ENCODE data around the gene ACER3.
"Not testable (repeated sequence)": the region's sequence is repeated elsewhere in the genome, so short reads cannot be mapped to it uniquely, and the experiment has no call there.

The ACER3 gene

DNA sequence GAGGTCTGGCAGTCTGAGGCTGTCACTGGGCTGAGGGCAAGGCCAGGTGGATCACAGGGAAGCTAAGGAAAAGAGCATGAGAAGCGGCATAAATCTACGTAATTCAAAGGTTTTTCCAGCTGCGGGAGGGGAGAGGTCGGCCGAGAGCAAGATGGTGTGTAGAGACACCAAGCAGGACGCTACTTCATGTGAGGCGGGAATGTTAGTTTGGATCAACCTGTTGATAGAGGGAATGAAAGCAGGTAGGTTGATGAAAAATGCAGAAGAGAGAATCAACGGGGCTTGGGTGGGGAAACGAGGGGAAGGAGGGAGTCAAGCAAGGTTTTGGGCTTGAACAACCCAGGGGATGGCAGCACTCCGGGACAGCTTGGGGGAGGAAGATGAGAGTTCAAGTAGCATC, 176.3 kb downstream of the ACER3 start:
- Mint-ChIP-seq H3K27me3 (peaks cover 26% of the 10 kb centered on the region), H3K36me3 (no peaks in the 10 kb centered on the region), H3K4me1 (ENCODE audit: low read depth) (peaks cover 9% of the 10 kb centered on the region), H3K4me3 (no peak overlapping the region), H3K27ac (no peak overlapping the region), H3K9me3 (ENCODE audit: low read depth) (no peaks in the 10 kb centered on the region)

- Mint-ChIP-seq H3K4me3 (no peak overlapping the region), H3K4me1 (ENCODE audit: low read depth) (peaks cover 9% of the 10 kb centered on the region), H3K36me3 (no peaks in the 10 kb centered on the region), H3K9me3 (ENCODE audit: low read depth) (no peaks in the 10 kb centered on the region), H3K27me3 (peaks cover 32% of the 10 kb centered on the region), H3K27ac (no peak overlapping the region)
Measured at GRCh38 chr11:77038029-77038824, 177.5 kb downstream of the ACER3 start.

DNA sequence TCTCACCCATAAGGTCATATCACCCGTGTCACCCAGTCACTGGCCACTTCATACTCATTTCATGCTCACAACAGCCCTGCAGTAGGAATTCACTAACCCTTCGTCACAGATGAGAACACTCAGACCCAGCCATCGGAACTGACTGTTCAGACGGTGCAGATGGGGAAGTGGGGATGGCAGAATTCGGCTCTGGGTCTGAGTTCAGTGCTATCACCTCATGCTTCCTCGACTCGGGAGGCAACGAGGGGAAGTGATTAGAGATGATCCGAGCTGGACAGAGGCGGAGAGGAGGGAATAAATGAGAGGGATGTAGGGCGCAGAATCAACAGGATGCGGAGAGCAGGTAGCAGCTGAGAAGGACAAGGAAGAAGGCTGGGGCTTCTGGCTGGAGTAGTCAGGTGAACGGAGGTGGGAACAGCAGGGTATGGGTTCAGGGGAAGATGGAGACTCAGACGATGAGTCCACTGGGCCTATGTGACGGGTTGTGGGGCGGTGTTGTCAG, 178.2 kb downstream of the ACER3 start:
- Mint-ChIP-seq H3K36me3 (no peaks in the 10 kb centered on the region), H3K4me3 (peak overlapping the region; percentile 59), H3K4me1 (ENCODE audit: low read depth) (peaks cover 9% of the 10 kb centered on the region), H3K9me3 (ENCODE audit: low read depth) (no peaks in the 10 kb centered on the region), H3K27me3 (peaks cover 32% of the 10 kb centered on the region), H3K27ac (no peak overlapping the region)

- Mint-ChIP-seq H3K4me1 (ENCODE audit: low read depth) (peaks cover 9% of the 10 kb centered on the region), H3K27me3 (peaks cover 35% of the 10 kb centered on the region), H3K36me3 (no peaks in the 10 kb centered on the region), H3K4me3 (peak overlapping the region; percentile 42), H3K27ac (no peak overlapping the region), H3K9me3 (ENCODE audit: low read depth) (no peaks in the 10 kb centered on the region)
Measured at GRCh38 chr11:77039491-77040400, 179.0 kb downstream of the ACER3 start.

DNA sequence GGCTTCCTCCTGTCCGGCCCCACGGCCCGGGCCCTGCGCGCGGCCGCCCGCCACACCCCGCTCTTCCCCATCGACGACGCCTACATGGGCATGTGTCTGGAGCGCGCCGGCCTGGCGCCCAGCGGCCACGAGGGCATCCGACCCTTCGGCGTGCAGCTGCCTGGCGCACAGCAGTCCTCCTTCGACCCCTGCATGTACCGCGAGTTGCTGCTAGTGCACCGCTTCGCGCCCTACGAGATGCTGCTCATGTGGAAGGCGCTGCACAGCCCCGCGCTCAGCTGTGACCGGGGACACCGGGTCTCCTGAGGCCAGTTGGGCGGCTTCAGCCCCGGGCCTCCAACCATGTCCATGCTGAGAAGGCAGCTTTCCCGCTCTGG, 179.7 kb downstream of the ACER3 start:
- Mint-ChIP-seq H3K36me3 (no peaks in the 10 kb centered on the region), H3K4me3 (peak overlapping the region; percentile 64), H3K27ac (no peak overlapping the region), H3K4me1 (ENCODE audit: low read depth) (peaks cover 9% of the 10 kb centered on the region), H3K9me3 (ENCODE audit: low read depth) (no peaks in the 10 kb centered on the region), H3K27me3 (peaks cover 37% of the 10 kb centered on the region)

- Mint-ChIP-seq H3K36me3 (no peaks in the 10 kb centered on the region), H3K4me1 (ENCODE audit: low read depth) (peaks cover 9% of the 10 kb centered on the region), H3K9me3 (ENCODE audit: low read depth) (no peaks in the 10 kb centered on the region), H3K27ac (no peak overlapping the region), H3K4me3 (peak overlapping the region; percentile 64), H3K27me3 (peaks cover 37% of the 10 kb centered on the region)
Measured at GRCh38 chr11:77040889-77041288, 180.2 kb downstream of the ACER3 start.

DNA sequence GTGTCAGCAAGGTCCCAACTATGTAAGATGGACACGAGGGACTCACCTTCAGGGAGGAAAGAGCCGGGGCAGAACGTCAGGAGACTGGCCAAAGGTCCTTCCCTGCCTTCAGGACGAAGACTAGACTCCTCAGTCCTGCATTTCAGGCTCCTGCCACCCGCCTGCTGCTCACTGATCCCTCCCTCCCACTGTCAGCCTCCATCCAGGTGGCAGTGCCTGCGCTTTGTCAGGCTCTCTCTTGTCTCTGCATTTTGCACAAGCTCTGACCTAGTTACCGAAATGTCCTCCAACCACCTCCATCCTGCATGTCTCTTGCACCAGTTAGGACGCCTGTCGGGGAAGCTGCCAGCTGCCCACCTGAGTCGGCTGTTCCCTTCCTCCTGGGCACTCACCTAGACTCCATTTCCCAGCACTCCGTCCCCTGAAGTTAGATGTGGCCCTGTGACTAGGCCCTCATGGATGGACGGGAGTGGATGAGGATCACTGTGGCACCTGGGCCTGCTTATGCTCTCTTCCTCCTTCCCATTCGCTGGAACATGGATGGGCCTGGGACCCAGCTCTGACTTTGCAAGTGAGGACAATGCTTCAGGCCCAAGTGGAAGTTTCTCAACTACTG, 181.5 kb downstream of the ACER3 start:
- Mint-ChIP-seq H3K36me3 (no peaks in the 10 kb centered on the region), H3K27me3 (peaks cover 27% of the 10 kb centered on the region), H3K4me3 (no peak overlapping the region), H3K4me1 (ENCODE audit: low read depth) (peaks cover 16% of the 10 kb centered on the region), H3K27ac (no peak overlapping the region), H3K9me3 (ENCODE audit: low read depth) (no peaks in the 10 kb centered on the region)

- Mint-ChIP-seq H3K36me3 (no peaks in the 10 kb centered on the region), H3K27ac (no peak overlapping the region), H3K27me3 (peaks cover 15% of the 10 kb centered on the region), H3K4me3 (no peak overlapping the region), H3K9me3 (ENCODE audit: low read depth) (no peaks in the 10 kb centered on the region), H3K4me1 (ENCODE audit: low read depth) (peaks cover 11% of the 10 kb centered on the region)
Measured at GRCh38 chr11:77044356-77044755, 183.6 kb downstream of the ACER3 start.

- Mint-ChIP-seq H3K4me1 (ENCODE audit: low read depth) (peaks cover 11% of the 10 kb centered on the region), H3K27me3 (peaks cover 15% of the 10 kb centered on the region), H3K9me3 (ENCODE audit: low read depth) (no peaks in the 10 kb centered on the region), H3K4me3 (no peak overlapping the region), H3K27ac (no peak overlapping the region), H3K36me3 (no peaks in the 10 kb centered on the region)
Measured at GRCh38 chr11:77044886-77045285, 184.2 kb downstream of the ACER3 start.

DNA sequence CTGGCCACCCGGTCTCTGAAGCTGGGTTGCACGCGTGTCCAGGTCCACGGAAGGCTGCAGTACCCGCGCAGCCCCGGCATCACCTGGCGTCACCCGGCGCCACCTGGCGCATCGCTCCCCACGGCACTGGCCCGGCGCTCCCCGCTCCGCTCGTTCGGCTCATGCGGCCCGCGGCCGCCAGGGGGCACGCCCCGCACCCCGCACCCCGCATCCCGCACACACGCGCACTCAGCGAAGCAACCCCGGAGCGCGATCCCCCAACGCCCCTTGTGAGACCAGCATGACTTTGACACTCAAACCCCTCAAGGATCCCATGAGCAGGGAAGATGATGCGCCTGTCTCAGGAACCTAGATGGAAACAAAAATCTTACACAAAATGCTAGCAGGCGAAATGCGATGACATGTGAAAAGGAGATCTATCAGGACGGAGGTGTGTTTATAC, 185.4 kb downstream of the ACER3 start:
- H3K9me3 Mint-ChIP-seq (ENCODE audit: low read depth) = no peaks in the 10 kb centered on the region
- peaks cover 9% of the 10 kb centered on the region for H3K4me1 Mint-ChIP-seq (ENCODE audit: low read depth)
- H3K27ac Mint-ChIP-seq = no peak overlapping the region
- no peak overlapping the region for H3K4me3 Mint-ChIP-seq
- H3K27me3 Mint-ChIP-seq = peaks cover 12% of the 10 kb centered on the region
- H3K36me3 Mint-ChIP-seq = no peaks in the 10 kb centered on the region

DNA sequence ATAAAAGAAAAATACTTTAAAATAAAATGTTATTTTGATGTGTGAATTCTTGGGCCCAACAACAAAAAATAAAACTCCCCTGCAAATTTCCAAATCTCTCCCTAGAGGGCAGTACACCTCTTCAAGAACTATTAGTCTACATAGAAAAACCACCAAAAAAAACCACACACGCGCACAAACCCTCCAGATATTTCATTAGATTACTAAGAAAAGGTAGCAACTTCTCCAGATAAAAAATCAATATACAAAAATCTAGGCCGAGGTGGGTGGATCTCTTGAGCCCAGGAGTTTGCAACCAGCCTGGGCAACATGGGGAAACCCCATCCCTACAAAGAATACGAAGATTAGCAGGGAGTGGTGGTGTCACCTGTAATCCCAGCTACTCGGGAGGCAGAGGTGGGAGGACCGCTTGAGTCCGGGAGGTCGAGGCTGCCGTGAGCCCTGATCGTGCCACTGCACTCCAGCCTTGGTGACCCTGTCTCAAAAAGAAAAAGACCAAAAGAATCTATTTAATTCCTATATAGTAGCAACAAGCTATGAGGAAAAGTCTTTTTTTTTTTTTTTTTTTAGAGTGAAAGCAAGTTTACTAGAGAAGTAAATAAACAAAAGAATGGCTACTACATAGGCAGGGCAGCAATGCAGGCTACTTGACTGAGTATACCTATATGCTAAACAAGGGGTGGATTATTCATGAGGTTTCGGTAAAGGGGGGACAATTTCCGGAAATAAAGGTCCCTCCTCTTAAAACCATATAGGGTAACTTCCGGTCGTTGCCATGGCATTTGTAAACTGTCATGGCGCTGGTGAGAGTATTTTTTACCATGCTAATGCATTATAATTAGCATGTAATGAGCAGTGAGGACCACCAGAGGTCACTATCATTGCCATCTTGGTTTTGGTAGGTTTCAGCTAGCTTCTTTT, 186.5 kb downstream of the ACER3 start:
- H3K4me1 Mint-ChIP-seq (ENCODE audit: low read depth) = peaks cover 9% of the 10 kb centered on the region
- H3K4me3 Mint-ChIP-seq = peak overlapping the region; percentile 69
- H3K27ac Mint-ChIP-seq = no peak overlapping the region
- H3K27me3 Mint-ChIP-seq = peaks cover 10% of the 10 kb centered on the region
- no peaks in the 10 kb centered on the region for H3K9me3 Mint-ChIP-seq (ENCODE audit: low read depth)
- H3K36me3 Mint-ChIP-seq = no peaks in the 10 kb centered on the region

GRCh38 chr11:77047928-77048446, 187.3 kb downstream of the ACER3 start:
- not testable (repeated sequence) for H3K4me1 Mint-ChIP-seq (ENCODE audit: low read depth); H3K27me3 Mint-ChIP-seq; H3K9me3 Mint-ChIP-seq (ENCODE audit: low read depth); H3K27ac Mint-ChIP-seq; H3K36me3 Mint-ChIP-seq; H3K4me3 Mint-ChIP-seq

DNA sequence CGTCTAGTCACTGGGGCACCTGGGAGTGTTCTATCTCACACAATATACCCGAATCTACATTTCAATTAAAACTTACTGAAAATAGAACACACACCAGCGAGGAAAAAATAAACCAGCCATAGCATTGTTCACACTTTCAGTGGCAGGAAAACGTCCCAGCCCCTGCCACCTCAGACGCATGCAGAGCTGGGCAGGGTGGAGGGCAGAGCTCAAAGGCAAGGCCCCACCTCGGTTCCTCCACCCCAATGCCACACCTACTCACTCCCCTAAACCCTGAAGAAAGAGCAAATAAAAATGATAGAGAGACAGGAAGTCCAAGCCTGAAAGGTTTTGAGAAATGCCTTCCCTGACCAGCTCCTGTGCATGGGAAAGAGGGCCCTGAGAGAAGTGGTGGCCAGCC, 188.3 kb downstream of the ACER3 start:
- Mint-ChIP-seq H3K9me3 (ENCODE audit: low read depth) (no peaks in the 10 kb centered on the region), H3K4me1 (ENCODE audit: low read depth) (peaks cover 9% of the 10 kb centered on the region), H3K27me3 (peaks cover 5% of the 10 kb centered on the region), H3K36me3 (no peaks in the 10 kb centered on the region), H3K4me3 (no peak overlapping the region), H3K27ac (no peak overlapping the region)

DNA sequence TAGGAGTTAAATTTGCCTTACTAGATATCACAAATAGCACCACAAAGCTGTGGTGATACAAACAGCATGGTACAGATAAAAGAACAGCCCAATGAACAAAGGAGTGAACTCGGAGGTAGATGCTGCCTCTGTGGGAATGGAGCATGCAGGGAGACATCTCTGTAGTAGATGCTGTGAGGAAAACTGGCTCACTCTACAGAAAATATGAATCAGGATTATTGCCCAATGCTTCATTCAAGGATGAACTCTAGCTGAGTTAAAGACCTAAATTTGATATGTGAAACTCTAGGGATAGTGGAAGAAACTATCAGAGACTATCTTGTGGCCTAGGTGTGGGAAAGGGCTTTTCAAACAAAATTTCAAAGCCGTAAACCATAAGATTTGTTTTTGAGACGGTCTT, 190.8 kb downstream of the ACER3 start:
- Mint-ChIP-seq H3K27ac (no peak overlapping the region), H3K4me1 (ENCODE audit: low read depth) (peaks cover 6% of the 10 kb centered on the region), H3K36me3 (no peaks in the 10 kb centered on the region), H3K9me3 (ENCODE audit: low read depth) (no peaks in the 10 kb centered on the region), H3K27me3 (no peaks in the 10 kb centered on the region), H3K4me3 (no peak overlapping the region)
